RWPE1 (cell line): ENCODE measurements around the gene TRIM21.
A peak's percentile ranks its signal among the peaks of the same experiment; 100 is the strongest.

Experiments used
- CTCF ChIA-PET: fragments of 350-600 bp; sonication (Branson Sonifier 250); formaldehyde crosslinking; extraction: SDS; loops from one replicate; lab custom pipeline; 2021; lab: Yijun Ruan, JAX
- POLR2A ChIA-PET: fragments of 400-600 bp; formaldehyde crosslinking; extraction: SDS; loops from one replicate; lab custom pipeline; 2020; ENCODE audit warnings: antibody characterized with exemption; ENCODE audit not compliant: low non-redundant PET; lab: Yijun Ruan, JAX
- DNase-seq: peaks from one replicate; pipeline ENCODE4 v3.0.0; 2012; ENCODE audit warnings: low spot score
- H3K27ac ChIP-seq: fragments of 450-650 bp; 2 replicates; pipeline ENCODE4 v1.5.1; 2017
- TF ChIP-seq, protein P1 (sequence below): fragments of 450-650 bp; conservative IDR thresholded peaks from 2 replicates; pipeline ENCODE4 v1.5.1; 2017; ENCODE audit warnings: low read depth, mild to moderate bottlenecking

The TRIM21 gene

GRCh38 chr11:4393209-4393857 is at the start of gene TRIM21:
TSS of gene TRIM21 (minus strand) at chr11:4393702. CDS start at chr11:4390409, 3,293 bp downstream.
- DNase-seq: peak; percentile 84
- peak within 1 kb of the TSS; percentile 62 for H3K27ac ChIP-seq
- POLR2A ChIA-PET: interaction anchor here (0.7 kb wide), 1 partner anchor 208 kb away, joined by 3 read pairs; no protein-coding TSS in a partner anchor
- TF ChIP-seq, protein P1, sequence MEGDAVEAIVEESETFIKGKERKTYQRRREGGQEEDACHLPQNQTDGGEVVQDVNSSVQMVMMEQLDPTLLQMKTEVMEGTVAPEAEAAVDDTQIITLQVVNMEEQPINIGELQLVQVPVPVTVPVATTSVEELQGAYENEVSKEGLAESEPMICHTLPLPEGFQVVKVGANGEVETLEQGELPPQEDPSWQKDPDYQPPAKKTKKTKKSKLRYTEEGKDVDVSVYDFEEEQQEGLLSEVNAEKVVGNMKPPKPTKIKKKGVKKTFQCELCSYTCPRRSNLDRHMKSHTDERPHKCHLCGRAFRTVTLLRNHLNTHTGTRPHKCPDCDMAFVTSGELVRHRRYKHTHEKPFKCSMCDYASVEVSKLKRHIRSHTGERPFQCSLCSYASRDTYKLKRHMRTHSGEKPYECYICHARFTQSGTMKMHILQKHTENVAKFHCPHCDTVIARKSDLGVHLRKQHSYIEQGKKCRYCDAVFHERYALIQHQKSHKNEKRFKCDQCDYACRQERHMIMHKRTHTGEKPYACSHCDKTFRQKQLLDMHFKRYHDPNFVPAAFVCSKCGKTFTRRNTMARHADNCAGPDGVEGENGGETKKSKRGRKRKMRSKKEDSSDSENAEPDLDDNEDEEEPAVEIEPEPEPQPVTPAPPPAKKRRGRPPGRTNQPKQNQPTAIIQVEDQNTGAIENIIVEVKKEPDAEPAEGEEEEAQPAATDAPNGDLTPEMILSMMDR: no peak
- CTCF ChIA-PET: no interaction called here

DNA sequence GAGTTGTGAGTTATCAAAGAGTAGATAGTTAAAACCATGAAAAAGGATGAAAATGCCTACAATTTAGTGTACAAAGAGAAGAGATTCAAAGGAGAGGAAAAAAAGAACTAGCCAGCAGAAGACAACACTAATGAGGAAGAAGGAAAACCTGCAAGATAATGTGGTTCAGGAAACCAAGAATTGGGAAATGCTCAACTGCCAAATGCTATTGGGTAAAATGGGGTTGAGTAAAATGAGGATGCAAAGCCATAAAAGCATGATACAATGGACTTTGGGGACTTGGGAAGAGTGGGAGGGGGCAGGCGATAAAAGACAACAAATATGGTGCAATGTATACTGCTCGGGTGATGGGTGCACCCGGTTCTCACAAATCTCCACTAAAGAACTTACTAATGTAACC is 48.0 kb upstream of the TRIM21 start:
- TF ChIP-seq, protein P1: no peak
- DNase-seq: no peak
- no peak overlapping the region for H3K27ac ChIP-seq
- POLR2A ChIA-PET: no interaction called here
- CTCF ChIA-PET: no interaction called here

DNA sequence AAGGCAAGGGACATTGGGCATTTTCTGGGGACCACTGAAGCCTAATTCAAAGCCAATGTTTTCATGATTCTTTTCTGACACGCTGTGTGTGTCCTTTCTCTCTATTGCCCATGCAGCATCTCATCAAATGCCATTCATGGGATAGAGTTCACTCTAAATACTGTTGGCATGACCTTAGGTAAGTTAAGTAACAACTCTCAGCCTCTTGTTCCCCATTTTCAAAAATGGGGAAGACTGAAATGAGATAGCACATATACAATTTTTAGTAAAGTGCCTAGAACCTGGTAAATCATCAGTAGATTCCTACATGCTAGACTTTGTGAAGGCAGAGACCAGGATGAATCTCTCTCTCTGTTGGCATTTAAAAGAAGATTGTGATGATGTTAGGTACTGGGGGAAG is 42.9 kb upstream of the TRIM21 start:
- H3K27ac ChIP-seq: no peak overlapping the region
- ChIA-PET CTCF (no interaction called here), POLR2A (no interaction called here)
- no peak for DNase-seq
- TF ChIP-seq, protein P1: no peak

DNA sequence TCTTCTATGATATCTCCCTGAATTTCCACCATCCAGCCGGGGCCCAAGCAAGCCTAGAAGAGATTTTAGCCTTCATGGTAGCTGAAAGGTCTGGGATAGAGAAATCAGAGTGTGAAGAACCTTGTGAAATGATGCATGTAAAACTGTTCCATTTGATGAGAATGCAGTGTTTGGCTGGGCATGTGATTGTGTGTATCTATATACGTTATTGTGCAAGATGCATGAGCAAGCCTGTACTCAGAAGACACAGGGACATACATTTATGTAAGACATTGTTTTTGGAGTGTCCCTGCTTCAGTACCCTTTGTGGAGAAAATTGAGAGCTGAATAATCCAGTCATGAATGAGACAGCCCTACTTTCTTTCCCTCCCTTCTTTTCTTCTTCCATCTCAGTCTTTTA is 40.4 kb upstream of the TRIM21 start:
- no peak overlapping the region for H3K27ac ChIP-seq
- TF ChIP-seq, protein P1: no peak
- no peak for DNase-seq
- CTCF ChIA-PET: no interaction called here
- POLR2A ChIA-PET: no interaction called here

DNA sequence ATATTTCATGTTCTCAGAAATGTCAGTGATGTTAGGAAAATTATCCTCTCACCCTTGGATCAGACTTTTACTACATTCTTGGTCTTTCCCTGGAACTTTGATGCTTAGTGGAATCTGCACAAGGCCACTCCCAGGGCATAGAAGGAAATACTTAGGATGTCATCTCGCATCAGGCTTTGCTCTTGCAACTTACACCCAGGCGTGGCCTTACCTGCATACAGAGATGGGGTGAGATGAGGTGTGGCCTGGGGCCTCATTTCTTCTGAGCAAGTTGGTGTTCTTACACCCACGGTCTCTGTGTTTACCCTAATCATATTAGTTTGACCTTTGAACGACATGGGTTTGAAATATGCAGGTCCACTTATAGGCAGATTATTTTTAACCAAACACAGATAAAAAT is 36.5 kb upstream of the TRIM21 start:
- H3K27ac ChIP-seq: no peak overlapping the region
- no peak for DNase-seq
- CTCF ChIA-PET: no interaction called here
- TF ChIP-seq, protein P1: no peak
- POLR2A ChIA-PET: no interaction called here

- no peak overlapping the region for H3K27ac ChIP-seq
- ChIA-PET CTCF (no interaction called here), POLR2A (no interaction called here)
- TF ChIP-seq, protein P1: no peak
- DNase-seq: no peak
These were observed 24.9 kb upstream of the TRIM21 start for GRCh38 chr11:4418403-4418802.
